ES-I3 (cell line): ENCODE measurements around the gene ZNF358.

Source experiments
- H3K36me3 ChIP-seq: 2 replicates; pipeline ENCODE4 v1.6.1; 2013; ENCODE audit warnings: mild to moderate bottlenecking, low read length, control low read depth, moderate library complexity; ENCODE audit not compliant: insufficient read depth
- H3K4me1 ChIP-seq: 2 replicates; pipeline ENCODE4 v1.6.1; 2013; ENCODE audit warnings: mild to moderate bottlenecking, control low read depth, low read length; ENCODE audit not compliant: insufficient read depth
- H3K9ac ChIP-seq: 2 replicates; pipeline ENCODE4 v1.6.1; 2013; ENCODE audit warnings: low read depth, mild to moderate bottlenecking, low read length, moderate library complexity
- H3K9me3 ChIP-seq: 2 replicates; pipeline ENCODE4 v1.6.1; 2013; ENCODE audit warnings: mild to moderate bottlenecking, low read length, moderate library complexity; ENCODE audit not compliant: control insufficient read depth, insufficient read depth

The ZNF358 gene

GRCh38 chr19:7504684-7505083 lies 11.2 kb upstream of the ZNF358 start:
- H3K9ac ChIP-seq = no peak overlapping the region
- peaks cover 7% of the 10 kb centered on the region; the same call in 1 of the 2 replicates for H3K4me1 ChIP-seq
- H3K36me3 ChIP-seq = no peaks in the 10 kb centered on the region
- H3K9me3 ChIP-seq = no peaks in the 10 kb centered on the region

- Histone ChIP-seq H3K9ac (peak overlapping the region; percentile 57), H3K9me3 (no peaks in the 10 kb centered on the region), H3K4me1 (peaks cover 7% of the 10 kb centered on the region; the same call in 1 of the 2 replicates), H3K36me3 (no peaks in the 10 kb centered on the region)
Measured at GRCh38 chr19:7505288-7505681, 10.6 kb upstream of the ZNF358 start.

GRCh38 chr19:7505682-7506384 lies 10.1 kb upstream of the ZNF358 start:
- Histone ChIP-seq H3K9ac (peak overlapping the region; percentile 57), H3K4me1 (peaks cover 7% of the 10 kb centered on the region; the same call in 1 of the 2 replicates), H3K9me3 (no peaks in the 10 kb centered on the region), H3K36me3 (no peaks in the 10 kb centered on the region)

GRCh38 chr19:7506385-7507328 lies 9.2 kb upstream of the ZNF358 start:
- H3K9me3 ChIP-seq = no peaks in the 10 kb centered on the region
- no peaks in the 10 kb centered on the region for H3K36me3 ChIP-seq
- peak overlapping the region; percentile 37; the same call in 1 of the 2 replicates for H3K9ac ChIP-seq
- H3K4me1 ChIP-seq = peaks cover 7% of the 10 kb centered on the region; the same call in 1 of the 2 replicates

- Histone ChIP-seq H3K36me3 (no peaks in the 10 kb centered on the region), H3K9me3 (no peaks in the 10 kb centered on the region), H3K4me1 (peaks cover 12% of the 10 kb centered on the region; the same call in 1 of the 2 replicates), H3K9ac (no peak overlapping the region)
Measured at GRCh38 chr19:7507884-7508283, 8.0 kb upstream of the ZNF358 start.

- no peaks in the 10 kb centered on the region for H3K9me3 ChIP-seq
- H3K36me3 ChIP-seq = no peaks in the 10 kb centered on the region
- peaks cover 12% of the 10 kb centered on the region; the same call in 1 of the 2 replicates for H3K4me1 ChIP-seq
- no peak overlapping the region for H3K9ac ChIP-seq
Measured at GRCh38 chr19:7509625-7510024, 6.3 kb upstream of the ZNF358 start.

GRCh38 chr19:7512400-7512851 lies 3.5 kb upstream of the ZNF358 start:
- no peaks in the 10 kb centered on the region for H3K36me3 ChIP-seq
- no peak overlapping the region for H3K9ac ChIP-seq
- no peaks in the 10 kb centered on the region for H3K9me3 ChIP-seq
- peaks cover 18% of the 10 kb centered on the region for H3K4me1 ChIP-seq

GRCh38 chr19:7513809-7514642 lies 1.9 kb upstream of the ZNF358 start:
- H3K9me3 ChIP-seq = no peaks in the 10 kb centered on the region
- no peak overlapping the region for H3K9ac ChIP-seq
- H3K4me1 ChIP-seq = peaks cover 11% of the 10 kb centered on the region
- H3K36me3 ChIP-seq = no peaks in the 10 kb centered on the region

- peak overlapping the region; percentile 26 for H3K9ac ChIP-seq
- no peaks in the 10 kb centered on the region for H3K9me3 ChIP-seq
- H3K4me1 ChIP-seq = peaks cover 11% of the 10 kb centered on the region
Measured at GRCh38 chr19:7515110-7515644, 726 bp upstream of the ZNF358 start.

GRCh38 chr19:7516333-7516732 lies 430 bp downstream of the ZNF358 start:
- Histone ChIP-seq H3K9me3 (no peaks in the 10 kb centered on the region), H3K36me3 (no peaks in the 10 kb centered on the region), H3K9ac (peak overlapping the region; percentile 76), H3K4me1 (peaks cover 11% of the 10 kb centered on the region)

More at GRCh38 chr19:7515110-7515644, 726 bp upstream of the ZNF358 start:
- no peaks in the 10 kb centered on the region for H3K36me3 ChIP-seq

- Histone ChIP-seq H3K9me3 (no peaks in the 10 kb centered on the region), H3K9ac (peak overlapping the region; percentile 76), H3K36me3 (no peaks in the 10 kb centered on the region), H3K4me1 (peaks cover 11% of the 10 kb centered on the region)
Measured at GRCh38 chr19:7516878-7517277, 975 bp downstream of the ZNF358 start.

GRCh38 chr19:7519361-7520130 lies 3.6 kb downstream of the ZNF358 start:
- Histone ChIP-seq H3K9ac (no peak overlapping the region), H3K36me3 (no peaks in the 10 kb centered on the region), H3K4me1 (peaks cover 6% of the 10 kb centered on the region), H3K9me3 (no peaks in the 10 kb centered on the region)
